CD4-positive, alpha-beta T cell treated with Interleukin-4 for 1 hour (primary cell): ENCODE results near the gene GPR4.

Source experiments
- DNase-seq, 2 donors: peaks; one replicate each; pipeline ENCODE4 v3.0.0-alpha.2; 2020 to 2022

Gene GPR4

GRCh38 chr19:45587873-45588272 is 14.1 kb downstream of the GPR4 start:
- no peak for DNase-seq

- no peak for DNase-seq
These were observed 16.8 kb downstream of the GPR4 start for GRCh38 chr19:45585158-45585577.

- DNase-seq = peak; percentile 99 to 100
These were observed 17.5 kb downstream of the GPR4 start, which contains the start of gene OPA3 for GRCh38 chr19:45584332-45585157. TSS of gene OPA3 (minus strand) at chr19:45584802. CDS start at chr19:45584764, 38 bp downstream.

GRCh38 chr19:45581576-45581975 is 20.4 kb downstream of the GPR4 start:
- DNase-seq = no peak

- no peak for DNase-seq
These were observed 23.2 kb downstream of the GPR4 start for GRCh38 chr19:45578861-45579260.

- no peak for DNase-seq
These were observed 24.7 kb downstream of the GPR4 start for GRCh38 chr19:45577111-45577905.

GRCh38 chr19:45576682-45577081 is 25.3 kb downstream of the GPR4 start:
- DNase-seq = no peak

- DNase-seq = no peak
These were observed 26.8 kb downstream of the GPR4 start for GRCh38 chr19:45575216-45575615.

GRCh38 chr19:45574526-45574925 is 27.5 kb downstream of the GPR4 start:
- DNase-seq = no peak

- no peak for DNase-seq
These were observed 30.4 kb downstream of the GPR4 start for GRCh38 chr19:45571457-45572220.

- DNase-seq = peak; percentile 47 to 55
These were observed 32.2 kb downstream of the GPR4 start for GRCh38 chr19:45569619-45570421.

GRCh38 chr19:45568732-45569131 is 33.3 kb downstream of the GPR4 start:
- DNase-seq = no peak

GRCh38 chr19:45567609-45568008 is 34.4 kb downstream of the GPR4 start:
- no peak for DNase-seq

GRCh38 chr19:45564131-45564780 is 37.8 kb downstream of the GPR4 start:
- no peak for DNase-seq

GRCh38 chr19:45560686-45561085 is 41.3 kb downstream of the GPR4 start:
- no peak for DNase-seq

- no peak for DNase-seq
These were observed 42.0 kb downstream of the GPR4 start for GRCh38 chr19:45560038-45560437.

GRCh38 chr19:45558399-45558878 is 43.6 kb downstream of the GPR4 start:
- DNase-seq = peak; percentile 80 to 81

GRCh38 chr19:45556835-45557234 is 45.2 kb downstream of the GPR4 start:
- DNase-seq = no peak

- DNase-seq = no peak
These were observed 47.5 kb downstream of the GPR4 start for GRCh38 chr19:45554481-45554880.

- no peak for DNase-seq
These were observed 48.5 kb downstream of the GPR4 start for GRCh38 chr19:45553464-45553863.

GRCh38 chr19:45547965-45548609 is 53.9 kb downstream of the GPR4 start:
- DNase-seq = no peak
